Inflammatory macrophage treated with lipopolysaccharide for 1 hour (primary cell): ENCODE measurements around the gene SMURF2.
"Not testable (repeated sequence)": the region's sequence is repeated elsewhere in the genome, so short reads cannot be mapped to it uniquely, and the experiment has no call there.

ENCODE experiments used
- DNase-seq, 2 donors: peaks; one replicate each; pipeline ENCODE4 v3.0.0-alpha.2; 2020 to 2022

Gene SMURF2

GRCh38 chr17:64583038-64583437 lies 79.1 kb downstream of the SMURF2 start:
- DNase-seq: no peak

- no peak for DNase-seq
Observed at GRCh38 chr17:64580384-64581315, 81.5 kb downstream of the SMURF2 start.

GRCh38 chr17:64579917-64580316 lies 82.2 kb downstream of the SMURF2 start:
- DNase-seq: peak; percentile 21 to 45

DNA sequence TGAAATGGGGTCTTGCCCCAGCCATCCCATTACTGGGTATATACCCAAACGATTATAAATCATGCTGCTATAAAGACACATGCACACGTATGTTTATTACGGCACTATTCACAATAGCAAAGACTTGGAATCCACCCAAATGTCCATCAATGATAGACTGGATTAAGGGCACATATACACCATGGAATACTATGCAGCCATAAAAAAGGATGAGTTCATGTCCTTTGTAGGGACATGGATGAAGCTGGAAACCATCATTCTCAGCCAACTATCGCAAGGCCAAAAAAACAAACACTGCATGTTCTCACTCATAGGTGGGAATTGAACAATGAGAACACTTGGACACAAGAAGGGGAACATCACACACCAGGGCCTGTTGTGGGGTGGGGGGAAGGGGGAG lies 85.1 kb downstream of the SMURF2 start:
- DNase-seq: not testable (repeated sequence)

- no peak for DNase-seq
Observed at GRCh38 chr17:64575431-64575830, 86.7 kb downstream of the SMURF2 start.

- no peak for DNase-seq
Observed at GRCh38 chr17:64574646-64575045, 87.5 kb downstream of the SMURF2 start.

DNA sequence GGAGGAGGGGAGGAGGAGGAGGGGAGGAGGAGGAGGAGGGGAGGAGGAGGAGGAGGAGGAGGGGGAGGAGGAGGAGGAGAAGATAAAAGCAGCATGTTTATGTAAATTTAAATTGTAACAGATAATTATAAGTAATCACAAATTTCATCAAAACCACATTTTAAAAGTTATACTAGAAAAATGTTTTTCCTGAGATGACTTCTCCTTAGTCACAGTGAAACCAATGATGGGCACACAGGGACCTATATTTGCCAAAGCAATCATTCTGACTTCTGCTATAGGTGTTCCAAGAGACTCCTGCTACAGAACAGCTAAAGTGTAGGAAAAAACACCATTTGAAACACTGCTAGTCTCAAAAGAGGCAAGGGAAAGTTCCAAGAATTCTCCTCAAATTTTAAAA lies 88.9 kb downstream of the SMURF2 start:
- no peak for DNase-seq

GRCh38 chr17:64572682-64573154 lies 89.4 kb downstream of the SMURF2 start:
- DNase-seq: peak; percentile 55 to 76

DNA sequence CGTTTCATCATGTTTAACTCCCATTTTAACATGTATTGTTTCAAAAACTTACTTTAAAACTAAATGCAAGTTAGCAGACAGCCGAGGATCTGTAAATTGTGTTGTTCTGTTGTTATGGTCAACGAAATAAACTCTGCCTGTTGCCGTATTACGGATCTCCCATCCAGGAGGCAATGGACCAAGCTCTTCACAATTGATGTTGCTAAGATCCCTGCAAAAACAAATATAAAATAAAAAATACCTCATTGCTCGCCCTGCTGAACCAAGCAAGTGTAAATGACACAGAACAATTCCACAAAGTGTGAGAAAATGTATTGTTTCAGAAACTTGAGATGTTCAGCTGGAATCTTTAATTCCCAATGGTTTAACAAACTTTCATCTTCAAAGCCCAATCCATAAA lies 90.4 kb downstream of the SMURF2 start:
- DNase-seq: no peak

DNA sequence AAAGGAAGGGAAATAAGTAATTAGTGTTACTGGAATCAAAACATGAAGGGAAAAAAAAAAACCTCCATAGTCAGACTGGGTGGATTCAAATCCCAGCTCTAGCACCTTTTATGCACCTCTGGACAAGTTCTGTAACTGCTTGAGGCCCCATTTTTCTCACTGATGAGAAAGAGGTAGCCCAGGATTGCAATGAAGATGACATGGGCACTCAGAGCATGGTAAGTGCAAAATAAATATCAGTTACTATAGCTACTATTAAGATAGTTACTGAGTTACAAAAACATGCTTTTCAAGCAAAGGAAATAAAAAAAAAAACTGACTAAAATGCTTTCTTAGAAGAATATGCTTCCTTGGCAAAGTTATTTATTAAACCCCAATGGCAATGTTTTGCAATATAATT lies 96.5 kb downstream of the SMURF2 start:
- no peak for DNase-seq

- no peak for DNase-seq
Observed at GRCh38 chr17:64564098-64564497, 98.0 kb downstream of the SMURF2 start.

DNA sequence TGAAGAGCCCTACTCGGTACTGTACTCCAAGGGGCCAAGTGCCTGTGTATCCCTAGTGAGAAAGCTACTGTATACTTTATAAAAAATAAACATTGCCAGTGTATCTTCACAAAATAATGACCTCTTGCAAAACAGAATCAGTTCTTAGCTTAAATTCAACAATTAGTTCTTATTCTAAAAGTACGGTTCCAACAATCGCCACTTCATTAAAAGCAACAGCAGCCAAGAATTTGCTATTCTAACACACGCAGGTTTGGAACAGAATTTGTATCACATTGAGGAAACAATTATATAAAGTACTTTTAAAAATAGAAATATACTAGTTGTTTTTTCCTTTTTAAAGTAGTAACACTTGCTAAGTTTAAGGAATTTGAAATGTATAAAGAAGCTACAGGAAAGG lies 106.8 kb downstream of the SMURF2 start:
- DNase-seq: no peak

DNA sequence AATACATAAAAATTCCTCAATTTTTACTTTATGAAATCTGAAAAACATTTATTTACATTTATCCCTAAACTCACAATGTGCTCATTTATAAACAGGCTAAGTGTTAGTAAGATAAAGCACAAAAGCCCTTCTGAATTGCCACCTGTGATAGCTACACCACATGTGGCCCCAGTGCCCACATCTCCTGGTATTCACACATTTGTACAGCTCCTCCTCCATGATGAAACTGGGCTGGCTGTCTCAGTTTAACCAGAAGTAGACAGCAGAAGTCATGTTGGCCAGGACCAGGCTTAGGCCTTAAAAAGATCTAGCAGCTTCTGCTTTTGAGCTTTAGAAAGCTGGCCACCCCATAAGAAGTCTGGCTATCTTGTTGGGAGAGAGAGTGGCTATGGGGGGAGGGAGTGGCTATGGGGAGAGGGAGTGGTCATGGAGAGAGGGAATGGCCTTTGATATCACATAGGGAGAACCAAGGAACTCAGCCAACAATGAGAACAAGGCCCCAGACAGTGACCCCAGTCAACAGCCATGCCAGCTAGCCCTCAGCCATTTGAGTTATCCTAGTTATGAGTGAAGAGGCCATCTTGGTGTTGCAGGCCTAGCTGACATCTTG lies 108.0 kb downstream of the SMURF2 start:
- no peak for DNase-seq

- DNase-seq: no peak
Observed at GRCh38 chr17:64551461-64551860, 110.6 kb downstream of the SMURF2 start.

- DNase-seq: no peak
Observed at GRCh38 chr17:64547319-64547718, 114.8 kb downstream of the SMURF2 start.

GRCh38 chr17:64546716-64547115 lies 115.4 kb downstream of the SMURF2 start:
- DNase-seq: no peak

DNA sequence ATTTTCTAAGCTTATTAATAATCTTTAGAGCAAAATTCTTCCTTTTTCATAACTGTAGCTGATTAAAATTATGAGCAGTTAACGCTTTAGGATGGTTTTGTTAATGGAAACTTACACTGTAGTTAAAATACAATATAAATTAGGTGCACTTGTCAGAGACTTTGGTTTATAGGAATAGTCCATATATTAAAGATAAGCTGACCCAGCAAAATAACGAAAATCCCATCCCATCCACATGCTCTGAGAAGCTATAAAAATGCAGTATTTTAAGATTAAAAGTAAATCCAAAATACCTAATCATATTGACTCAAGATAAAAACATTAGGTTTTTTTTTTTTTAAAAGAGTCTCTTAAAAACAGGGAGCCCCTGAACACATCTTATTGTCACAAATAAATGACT lies 117.4 kb downstream of the SMURF2 start:
- no peak for DNase-seq

- no peak for DNase-seq
Observed at GRCh38 chr17:64540118-64540776, 121.9 kb downstream of the SMURF2 start.

DNA sequence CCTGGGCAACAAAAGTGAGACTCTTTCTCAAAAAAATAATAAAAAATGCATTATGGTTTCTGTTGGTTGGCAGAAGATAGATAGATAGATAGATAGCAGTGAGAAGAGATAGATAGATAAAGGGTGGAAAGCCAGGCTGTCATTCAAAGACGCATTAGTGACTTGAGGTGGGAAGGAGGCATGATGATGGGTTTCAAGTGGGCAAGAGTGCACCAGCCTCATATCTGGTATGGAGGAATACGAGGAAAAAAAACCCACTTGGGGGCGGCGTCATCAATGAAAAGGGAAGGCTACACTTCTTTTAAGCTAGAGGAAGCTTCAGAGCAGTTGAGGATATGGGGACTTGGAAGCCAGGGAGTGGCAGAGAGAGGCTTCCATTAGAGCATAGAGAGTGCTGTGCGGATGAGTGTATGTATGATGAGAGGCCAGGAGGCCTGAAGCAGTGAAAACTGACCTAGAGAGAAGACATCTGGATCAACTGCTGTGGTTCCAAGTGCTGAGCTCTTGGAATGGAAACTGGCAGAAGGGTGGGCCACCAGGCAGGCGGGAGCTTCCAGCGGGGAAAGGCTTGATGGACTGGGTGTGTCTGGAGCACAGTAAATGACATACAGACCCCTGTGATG lies 123.5 kb downstream of the SMURF2 start:
- DNase-seq: no peak

GRCh38 chr17:64537488-64537887 lies 124.6 kb downstream of the SMURF2 start:
- no peak for DNase-seq

DNA sequence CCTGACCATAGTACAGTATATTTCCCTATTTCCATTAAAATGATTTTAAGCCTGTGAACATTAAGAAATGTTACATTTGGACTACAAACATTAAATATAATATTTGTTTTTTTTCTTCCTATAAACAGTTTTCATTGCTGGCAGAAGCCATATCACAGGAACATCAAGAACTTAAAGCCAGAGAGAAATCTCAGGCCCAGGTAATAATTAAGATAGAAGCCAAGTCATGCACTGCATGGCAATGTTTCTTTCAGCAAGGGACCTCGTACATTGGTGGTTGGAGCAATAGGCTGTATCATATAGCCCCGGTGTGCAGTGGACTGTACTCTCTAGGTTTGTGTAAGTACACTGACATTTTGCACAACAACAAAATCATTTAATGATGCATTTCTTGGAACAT lies 125.2 kb downstream of the SMURF2 start:
- no peak for DNase-seq

GRCh38 chr17:64535357-64535756 lies 126.8 kb downstream of the SMURF2 start:
- no peak for DNase-seq

DNA sequence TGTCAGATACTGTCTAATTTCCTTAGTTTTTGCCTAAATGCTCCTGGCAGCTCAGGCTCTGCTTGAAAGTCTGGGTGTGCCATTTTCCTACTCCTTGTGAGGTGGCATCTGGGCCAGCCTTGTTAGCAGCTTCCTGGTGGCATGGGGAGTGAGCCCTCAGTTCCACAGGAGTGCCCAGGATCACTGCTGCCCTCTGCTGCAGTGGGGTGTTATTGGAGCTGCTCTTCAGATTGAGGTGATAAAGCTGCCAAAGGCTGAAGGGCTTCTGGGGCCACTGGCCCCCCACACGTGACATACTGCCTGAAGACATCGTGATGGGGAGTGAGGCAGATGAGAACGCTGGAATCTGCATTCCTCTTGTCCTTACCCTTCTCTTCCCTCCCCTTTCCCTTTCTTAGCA lies 127.9 kb downstream of the SMURF2 start:
- no peak for DNase-seq
